Mononuclear cell (primary cell): ENCODE results near the gene SFMBT2. TPM values are rescaled to one million over a fixed set of nuclear protein-coding genes. Genes with fewer than 3 reads are reported as not detected.
"Not testable (repeated sequence)": the region's sequence is repeated elsewhere in the genome, so short reads cannot be mapped to it uniquely, and the experiment has no call there.

Experiments used
- H3K27me3 ChIP-seq: 2 replicates; pipeline ENCODE4 v1.6.0; 2011; ENCODE audit warnings: low read length, control low read depth; ENCODE audit not compliant: insufficient read depth
- H3K4me1 ChIP-seq: 2 replicates; pipeline ENCODE4 v1.5.1; 2011; ENCODE audit warnings: mild to moderate bottlenecking, low read length, control low read depth; ENCODE audit not compliant: insufficient read depth
- H3K4me3 ChIP-seq: 2 replicates; pipeline ENCODE4 v1.5.1; 2011; ENCODE audit warnings: mild to moderate bottlenecking, low read length, moderate library complexity
- H3K9me3 ChIP-seq: 2 replicates; pipeline ENCODE4 v1.5.1; 2011; ENCODE audit warnings: low read depth, mild to moderate bottlenecking, control low read depth, low read length
- total RNA-seq: library from RNA; depleted of rRNA; stranded (reverse); fragments of >200 nt; gene quantifications from one replicate; pipeline ENCODE4 v1.2.3, GENCODE V29; 2012

The SFMBT2 gene
- total RNA-seq, 1 donor: 22.8 TPM

GRCh38 chr10:7193369-7193768 is 217.5 kb downstream of the SFMBT2 start:
- Histone ChIP-seq H3K9me3 (no peaks in the 10 kb centered on the region), H3K4me1 (peaks cover 52% of the 10 kb centered on the region), H3K27me3 (no peaks in the 10 kb centered on the region), H3K4me3 (no peak overlapping the region)

- H3K9me3 ChIP-seq: no peaks in the 10 kb centered on the region
- peaks cover 56% of the 10 kb centered on the region for H3K4me1 ChIP-seq
- no peak overlapping the region for H3K4me3 ChIP-seq
- H3K27me3 ChIP-seq: no peaks in the 10 kb centered on the region
Observed at GRCh38 chr10:7192831-7193361, 217.9 kb downstream of the SFMBT2 start.

- H3K9me3 ChIP-seq: no peaks in the 10 kb centered on the region
- H3K27me3 ChIP-seq: no peaks in the 10 kb centered on the region
- H3K4me3 ChIP-seq: no peak overlapping the region
- H3K4me1 ChIP-seq: peaks cover 61% of the 10 kb centered on the region
Observed at GRCh38 chr10:7192061-7192460, 218.8 kb downstream of the SFMBT2 start.

GRCh38 chr10:7190772-7191171 is 220.1 kb downstream of the SFMBT2 start:
- not testable (repeated sequence) for H3K4me3 ChIP-seq, H3K27me3 ChIP-seq, H3K9me3 ChIP-seq
- H3K4me1 ChIP-seq: peaks cover 66% of the 10 kb centered on the region

- Histone ChIP-seq H3K27me3 (no peaks in the 10 kb centered on the region), H3K4me1 (peaks cover 75% of the 10 kb centered on the region), H3K4me3 (no peak overlapping the region), H3K9me3 (no peaks in the 10 kb centered on the region)
Observed at GRCh38 chr10:7189909-7190308, 220.9 kb downstream of the SFMBT2 start.

- Histone ChIP-seq H3K4me1 (peaks cover 79% of the 10 kb centered on the region), H3K9me3 (no peaks in the 10 kb centered on the region), H3K27me3 (no peaks in the 10 kb centered on the region), H3K4me3 (no peak overlapping the region)
Observed at GRCh38 chr10:7188456-7189050, 222.3 kb downstream of the SFMBT2 start.

GRCh38 chr10:7186387-7187018 is 224.3 kb downstream of the SFMBT2 start:
- Histone ChIP-seq H3K4me1 (peaks cover 70% of the 10 kb centered on the region), H3K4me3 (no peak overlapping the region), H3K27me3 (no peaks in the 10 kb centered on the region), H3K9me3 (no peaks in the 10 kb centered on the region)

- peaks cover 66% of the 10 kb centered on the region for H3K4me1 ChIP-seq
- no peak overlapping the region for H3K4me3 ChIP-seq
- H3K27me3 ChIP-seq: no peaks in the 10 kb centered on the region
- H3K9me3 ChIP-seq: no peaks in the 10 kb centered on the region
Observed at GRCh38 chr10:7185367-7185690, 225.5 kb downstream of the SFMBT2 start.

- H3K27me3 ChIP-seq: no peaks in the 10 kb centered on the region
- no peaks in the 10 kb centered on the region for H3K9me3 ChIP-seq
- peaks cover 65% of the 10 kb centered on the region for H3K4me1 ChIP-seq
- no peak overlapping the region for H3K4me3 ChIP-seq
Observed at GRCh38 chr10:7184660-7185366, 226.0 kb downstream of the SFMBT2 start.

GRCh38 chr10:7184116-7184515 is 226.7 kb downstream of the SFMBT2 start:
- peaks cover 58% of the 10 kb centered on the region for H3K4me1 ChIP-seq
- not testable (repeated sequence) for H3K9me3 ChIP-seq, H3K27me3 ChIP-seq, H3K4me3 ChIP-seq

- H3K27me3 ChIP-seq, H3K9me3 ChIP-seq, H3K4me3 ChIP-seq: not testable (repeated sequence)
- H3K4me1 ChIP-seq: peaks cover 47% of the 10 kb centered on the region
Observed at GRCh38 chr10:7182327-7182726, 228.5 kb downstream of the SFMBT2 start.

- Histone ChIP-seq H3K4me3 (no peak overlapping the region), H3K4me1 (peaks cover 39% of the 10 kb centered on the region), H3K27me3 (no peaks in the 10 kb centered on the region), H3K9me3 (no peaks in the 10 kb centered on the region)
Observed at GRCh38 chr10:7181420-7181819, 229.4 kb downstream of the SFMBT2 start.

GRCh38 chr10:7179536-7179935 is 231.3 kb downstream of the SFMBT2 start:
- no peak overlapping the region for H3K4me3 ChIP-seq
- H3K9me3 ChIP-seq: no peaks in the 10 kb centered on the region
- no peaks in the 10 kb centered on the region for H3K27me3 ChIP-seq
- peaks cover 20% of the 10 kb centered on the region for H3K4me1 ChIP-seq

GRCh38 chr10:7173948-7174347 is 236.9 kb downstream of the SFMBT2 start:
- no peak overlapping the region for H3K4me3 ChIP-seq
- no peaks in the 10 kb centered on the region for H3K9me3 ChIP-seq
- no peaks in the 10 kb centered on the region for H3K27me3 ChIP-seq
- peaks cover 4% of the 10 kb centered on the region for H3K4me1 ChIP-seq

GRCh38 chr10:7171825-7172224 is 239.0 kb downstream of the SFMBT2 start:
- Histone ChIP-seq H3K9me3 (no peaks in the 10 kb centered on the region), H3K4me3 (no peak overlapping the region), H3K27me3 (no peaks in the 10 kb centered on the region), H3K4me1 (no peaks in the 10 kb centered on the region)
